ENCODE results near the gene LYPD5.
A peak's percentile ranks its signal among the peaks of the same experiment; 100 is the strongest.
"Not testable (repeated sequence)": the region's sequence is repeated elsewhere in the genome, so short reads cannot be mapped to it uniquely, and the experiment has no call there.

LYPD5 gene

DNA sequence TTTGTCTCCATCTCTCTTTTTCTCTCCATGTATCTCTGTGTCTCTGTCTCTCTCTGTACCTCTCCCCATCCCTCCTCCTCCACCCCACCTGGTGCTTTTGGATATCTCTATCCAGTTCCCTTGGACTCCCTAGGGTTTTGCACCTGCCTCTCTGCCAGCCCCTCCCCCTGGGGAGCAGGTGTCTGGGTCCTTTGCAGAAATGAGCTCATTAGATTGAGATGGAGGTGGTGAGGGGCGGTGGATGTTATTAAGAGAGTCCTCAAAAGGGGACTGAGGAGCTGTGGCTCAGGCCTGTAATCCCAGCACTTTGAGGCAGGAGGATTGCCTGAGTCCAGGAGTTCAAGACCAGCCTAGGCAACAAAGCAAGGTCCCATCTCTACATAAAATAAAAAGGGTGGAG lies 23.6 kb downstream of the LYPD5 start:
- DNase-seq (ENCODE audit: low spot score) = no peak

GRCh38 chr19:43777163-43777695 lies 25.0 kb downstream of the LYPD5 start:
- DNase-seq (ENCODE audit: low spot score) = peak; percentile 76

GRCh38 chr19:43776286-43776685 lies 26.0 kb downstream of the LYPD5 start:
- DNase-seq (ENCODE audit: low spot score) = peak; percentile 35

- no peak for DNase-seq (ENCODE audit: low spot score)
Measured at GRCh38 chr19:43775299-43775890, 26.9 kb downstream of the LYPD5 start.

- not testable (repeated sequence) for DNase-seq (ENCODE audit: low spot score)
Measured at GRCh38 chr19:43774940-43775258, 27.3 kb downstream of the LYPD5 start.

GRCh38 chr19:43774103-43774939 lies 27.9 kb downstream of the LYPD5 start:
- no peak for DNase-seq (ENCODE audit: low spot score)

DNA sequence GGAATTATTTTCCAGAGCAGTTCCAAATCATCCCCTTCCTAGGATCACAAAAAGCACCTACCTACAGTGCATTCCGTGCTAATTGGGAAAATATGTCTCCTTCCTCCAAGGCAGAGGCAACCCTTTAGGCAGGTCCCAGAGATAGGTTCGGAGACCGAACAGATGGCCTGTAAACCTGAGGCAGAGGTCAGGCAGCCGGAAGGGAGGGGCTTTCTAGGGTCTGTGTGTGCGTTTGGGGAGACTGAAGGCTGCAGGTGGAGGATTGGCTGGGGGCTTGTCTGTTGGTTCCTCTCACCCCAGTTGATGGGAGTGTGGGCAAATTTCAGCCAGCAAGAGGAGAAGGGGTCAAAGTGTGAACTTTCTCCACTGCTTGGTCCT lies 28.5 kb downstream of the LYPD5 start:
- DNase-seq (ENCODE audit: low spot score) = no peak

DNA sequence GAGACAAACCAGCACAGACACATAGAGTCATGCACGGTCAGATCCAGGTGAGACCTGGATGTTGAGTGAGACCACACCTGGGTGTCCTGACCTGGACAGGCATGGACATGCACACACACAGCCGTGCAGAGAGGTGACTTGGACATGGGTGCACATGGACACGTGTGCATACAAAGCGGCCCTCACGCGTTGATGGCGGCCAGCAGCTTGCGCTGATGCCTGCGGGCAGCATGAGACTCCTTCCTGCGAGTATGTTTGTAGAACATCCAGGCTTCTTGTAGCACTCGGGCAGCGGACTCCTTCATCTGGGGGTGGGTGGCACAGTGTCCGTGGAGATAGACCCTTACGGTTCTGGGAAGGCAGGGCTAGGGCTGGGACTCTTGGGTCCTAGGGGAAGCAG lies 33.0 kb downstream of the LYPD5 start:
- DNase-seq (ENCODE audit: low spot score) = no peak

DNA sequence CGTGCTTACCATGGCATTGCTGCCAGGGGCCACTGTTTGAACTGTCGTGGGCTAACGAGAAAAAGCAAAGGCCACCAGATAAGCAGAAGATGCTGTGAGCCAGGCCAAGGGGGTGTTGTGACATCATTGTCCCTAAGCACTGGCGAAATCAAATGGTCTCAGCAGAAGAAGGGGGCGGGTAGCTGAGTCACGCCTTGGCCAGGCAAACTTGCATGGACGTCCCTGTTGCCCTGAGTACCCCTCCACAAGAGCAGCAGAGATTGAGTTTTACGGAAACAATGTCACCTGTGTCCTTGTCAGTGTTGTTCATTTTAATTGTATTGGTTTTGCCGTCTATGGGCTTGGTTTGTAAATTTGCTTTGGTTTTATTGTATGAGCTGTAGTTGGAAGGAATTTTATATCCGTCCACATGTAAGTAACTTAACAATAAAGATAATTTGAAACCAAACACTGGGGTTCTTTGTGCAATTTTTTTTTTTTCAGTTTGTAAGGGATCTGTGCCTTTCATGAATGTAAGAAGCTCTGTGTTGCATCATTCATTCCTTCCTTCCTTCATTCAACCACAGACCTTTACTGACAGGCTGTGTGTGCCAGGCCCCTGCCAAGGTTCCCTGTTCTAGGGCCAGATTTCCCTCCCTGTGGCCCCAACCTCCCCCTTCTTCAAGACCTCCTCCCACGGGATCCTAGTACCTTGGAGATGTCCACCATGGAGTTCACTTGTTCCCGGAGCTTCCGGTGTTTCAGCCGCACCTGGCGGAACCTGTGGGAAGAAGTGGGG lies 33.8 kb downstream of the LYPD5 start:
- no peak for DNase-seq (ENCODE audit: low spot score)

DNA sequence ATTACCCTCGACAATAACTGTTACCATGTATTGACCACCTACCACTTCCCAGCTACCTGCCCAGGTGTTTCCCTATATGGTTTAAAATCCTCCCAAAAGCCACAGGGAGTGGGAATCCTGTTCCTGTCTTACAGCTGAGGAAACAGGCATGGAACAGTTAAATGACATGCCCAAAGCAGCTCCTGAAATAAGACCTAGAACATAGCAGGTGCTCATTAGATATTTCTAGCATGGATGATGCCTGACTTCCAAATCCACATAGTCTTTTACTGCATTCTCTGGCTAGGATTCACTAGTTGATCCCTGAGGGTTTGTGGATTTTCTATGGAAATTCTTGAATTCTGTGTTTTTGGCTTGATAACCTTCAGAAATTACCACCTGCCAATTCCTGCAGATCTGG lies 34.4 kb downstream of the LYPD5 start:
- no peak for DNase-seq (ENCODE audit: low spot score)

DNA sequence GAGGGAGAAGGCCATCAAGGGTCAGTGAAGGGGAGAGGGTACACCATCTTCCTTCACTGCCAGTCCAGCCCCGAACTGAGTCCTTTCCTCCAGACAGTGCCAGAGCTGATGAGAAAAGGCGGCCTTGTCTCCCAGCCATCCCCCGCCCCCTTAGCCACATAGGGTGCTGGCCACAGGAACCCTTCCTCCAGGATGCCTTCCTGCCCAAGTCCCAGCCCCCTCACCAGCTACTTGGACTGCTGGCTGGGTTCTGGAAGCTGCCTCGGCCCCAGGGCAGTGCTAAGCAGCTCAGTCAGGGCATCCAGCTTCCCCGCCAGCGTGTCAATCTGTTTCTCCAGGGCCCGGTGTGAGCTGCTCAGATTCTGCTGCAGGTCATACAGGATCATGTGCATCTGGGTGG lies 34.9 kb downstream of the LYPD5 start:
- no peak for DNase-seq (ENCODE audit: low spot score)

DNA sequence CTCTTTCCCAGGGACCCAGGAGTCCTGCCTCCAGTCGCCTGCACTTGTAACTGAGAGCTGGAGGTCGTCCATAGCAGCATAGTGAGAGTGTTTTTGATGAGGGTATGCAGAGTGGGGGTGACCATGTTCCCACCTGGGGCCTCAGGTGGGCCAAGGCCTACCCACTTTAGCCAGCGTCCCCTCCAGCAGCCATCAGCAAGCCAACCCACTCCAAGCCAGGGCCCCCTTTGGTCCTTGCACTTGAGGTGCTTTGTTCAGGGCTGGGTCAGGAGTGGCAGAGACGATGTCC lies 35.5 kb downstream of the LYPD5 start:
- no peak for DNase-seq (ENCODE audit: low spot score)

GRCh38 chr19:43765109-43765876 lies 37.0 kb downstream of the LYPD5 start:
- DNase-seq (ENCODE audit: low spot score) = peak; percentile 82

DNA sequence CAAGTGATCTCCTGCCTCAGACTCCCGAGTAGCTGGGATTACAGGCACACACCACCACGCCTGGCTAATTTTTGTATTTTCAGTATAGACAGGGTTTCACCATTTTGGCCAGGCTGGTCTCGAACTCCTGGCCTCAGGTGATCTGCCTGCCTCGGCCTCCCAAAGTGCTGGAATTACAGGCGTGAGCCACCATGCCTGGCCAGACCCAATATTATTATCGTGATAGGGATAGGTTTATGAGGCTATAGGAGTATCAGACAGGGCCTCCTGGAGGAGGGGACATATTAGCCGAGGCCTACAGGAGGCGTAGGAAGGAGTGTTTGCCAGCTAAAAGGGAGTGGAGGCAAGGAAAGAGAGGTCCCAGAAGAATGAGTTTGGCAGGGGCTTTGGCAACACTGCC lies 37.6 kb downstream of the LYPD5 start:
- not testable (repeated sequence) for DNase-seq (ENCODE audit: low spot score)

DNA sequence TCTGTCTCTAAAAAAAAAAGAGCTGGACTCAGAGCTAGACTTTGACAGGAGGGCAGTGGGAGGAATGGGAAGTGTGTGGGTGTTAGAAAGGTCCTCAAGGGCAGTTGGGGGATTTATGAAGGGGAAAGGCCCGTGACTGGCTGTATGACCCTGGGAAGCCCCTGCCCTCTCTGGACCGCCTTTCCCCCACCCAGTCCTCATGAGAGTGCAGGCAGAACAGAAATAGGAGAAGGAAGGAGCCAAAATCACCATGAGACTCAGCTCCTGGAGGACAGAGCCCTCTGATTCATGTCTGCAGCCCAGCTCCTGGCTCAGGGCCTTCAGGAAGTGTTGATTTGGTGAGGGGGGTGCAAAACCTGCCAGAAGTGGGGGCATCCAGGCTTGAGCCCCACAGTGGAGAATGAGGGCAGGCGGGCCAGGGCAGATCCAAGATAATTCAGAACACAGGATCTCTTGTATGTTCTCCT lies 38.7 kb downstream of the LYPD5 start:
- DNase-seq (ENCODE audit: low spot score) = no peak

GRCh38 chr19:43762814-43763213 lies 39.4 kb downstream of the LYPD5 start:
- no peak for DNase-seq (ENCODE audit: low spot score)

DNA sequence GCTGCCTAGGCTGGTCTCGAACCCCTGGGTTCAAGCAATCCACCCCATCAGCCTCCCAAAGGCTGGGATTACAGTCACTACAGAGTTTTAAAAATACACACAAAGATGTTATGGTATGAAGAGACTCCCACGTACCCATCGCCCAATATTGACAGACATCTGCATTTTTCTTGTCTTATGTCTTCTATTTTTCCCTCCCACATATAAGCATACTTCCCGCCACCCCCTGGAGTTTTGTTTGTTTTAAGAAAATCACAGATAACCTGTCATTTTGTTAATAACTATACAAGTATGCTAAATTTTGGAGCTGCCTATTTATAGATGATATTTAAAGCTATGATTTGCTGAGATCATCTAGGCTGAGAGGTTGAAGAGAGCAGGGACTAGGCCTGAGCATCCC lies 41.3 kb downstream of the LYPD5 start:
- DNase-seq (ENCODE audit: low spot score) = no peak

DNA sequence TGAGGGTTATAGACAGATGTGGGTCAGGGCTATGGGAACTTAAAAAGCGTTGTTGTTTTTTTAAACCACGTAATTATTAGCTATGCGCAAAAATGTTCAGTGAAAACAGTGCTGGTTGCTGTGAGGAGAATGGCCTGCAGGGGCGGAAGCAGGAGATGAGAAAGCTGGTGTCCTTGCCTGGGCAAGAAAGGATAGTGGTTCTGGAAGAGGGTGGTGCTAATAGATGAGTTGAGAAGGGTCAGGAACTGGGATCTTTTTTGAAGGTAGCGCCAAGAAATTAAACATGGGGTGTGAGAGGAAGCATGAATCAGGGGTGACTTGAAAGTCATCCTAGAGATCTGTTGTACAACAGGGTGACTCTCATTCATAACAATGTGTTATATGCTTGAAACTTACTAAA lies 42.7 kb downstream of the LYPD5 start:
- no peak for DNase-seq (ENCODE audit: low spot score)

DNA sequence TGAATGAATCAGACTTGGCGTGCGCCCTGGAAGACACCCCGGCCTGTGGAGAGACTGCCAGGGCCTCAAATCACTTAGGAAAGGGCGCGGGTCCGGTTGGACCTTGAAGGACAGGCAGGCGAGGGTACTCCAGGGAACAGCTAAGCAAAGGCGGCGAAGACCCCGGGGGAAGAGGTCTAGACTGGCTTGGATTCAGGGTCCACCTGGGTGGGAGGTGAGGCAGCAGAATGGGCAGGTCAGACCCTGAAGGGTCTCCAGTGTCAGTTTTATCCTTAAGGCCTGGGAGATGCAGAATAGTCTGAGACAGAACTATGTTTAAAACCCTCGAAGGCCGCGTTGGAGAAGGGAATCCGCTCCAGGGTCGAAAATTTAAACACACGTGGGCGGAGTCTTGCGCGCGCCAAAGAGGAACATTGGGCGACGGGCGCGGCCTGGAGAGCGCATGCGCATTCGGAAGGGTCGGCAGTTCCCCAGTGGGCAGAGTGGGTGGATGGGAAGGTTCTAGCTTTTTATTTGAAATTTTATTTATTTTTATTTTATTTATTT lies 46.9 kb downstream of the LYPD5 start:
- DNase-seq (ENCODE audit: low spot score) = peak; percentile 79

GRCh38 chr19:43754503-43755255 lies 47.6 kb downstream of the LYPD5 start, which contains the start of gene SMG9:
Gene SMG9 (minus strand): TSS chr19:43754962. CDS start chr19:43750741, 4,221 bp downstream.
- DNase-seq (ENCODE audit: low spot score) = peak; percentile 98

DNA sequence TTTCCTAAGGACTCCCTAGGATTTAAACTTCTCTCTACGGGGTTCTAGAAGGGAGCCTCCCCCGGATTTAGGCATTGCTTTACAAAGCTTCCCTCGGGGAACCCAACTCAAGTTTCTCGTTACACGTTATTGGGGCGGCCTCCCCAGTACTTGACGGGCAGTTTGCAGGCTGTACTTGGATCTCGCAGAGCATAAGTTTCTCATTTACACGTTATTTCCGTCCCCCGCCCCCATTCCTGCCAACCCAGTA lies 48.1 kb downstream of the LYPD5 start:
- no peak for DNase-seq (ENCODE audit: low spot score)
